HFF-Myc (cell line): ENCODE measurements around the gene ABO.

Experiments
- DNase-seq: peaks from one replicate; pipeline ENCODE4 v3.0.0-alpha.2; 2011; ENCODE audit warnings: low read depth; ENCODE audit errors: extremely low read depth
- H3K4me3 ChIP-seq: replicated peaks from 2 replicates; pipeline ENCODE4 v1.5.1; 2011; ENCODE audit warnings: low read depth, mild to moderate bottlenecking, control low read depth, low read length
- TF ChIP-seq, protein P1 (sequence below): IDR thresholded peaks from 2 replicates; pipeline ENCODE4 v1.5.1; 2012; ENCODE audit warnings: mild to moderate bottlenecking, low read depth, low read length, control low read depth; ENCODE audit errors: missing control alignments

The ABO gene

DNA sequence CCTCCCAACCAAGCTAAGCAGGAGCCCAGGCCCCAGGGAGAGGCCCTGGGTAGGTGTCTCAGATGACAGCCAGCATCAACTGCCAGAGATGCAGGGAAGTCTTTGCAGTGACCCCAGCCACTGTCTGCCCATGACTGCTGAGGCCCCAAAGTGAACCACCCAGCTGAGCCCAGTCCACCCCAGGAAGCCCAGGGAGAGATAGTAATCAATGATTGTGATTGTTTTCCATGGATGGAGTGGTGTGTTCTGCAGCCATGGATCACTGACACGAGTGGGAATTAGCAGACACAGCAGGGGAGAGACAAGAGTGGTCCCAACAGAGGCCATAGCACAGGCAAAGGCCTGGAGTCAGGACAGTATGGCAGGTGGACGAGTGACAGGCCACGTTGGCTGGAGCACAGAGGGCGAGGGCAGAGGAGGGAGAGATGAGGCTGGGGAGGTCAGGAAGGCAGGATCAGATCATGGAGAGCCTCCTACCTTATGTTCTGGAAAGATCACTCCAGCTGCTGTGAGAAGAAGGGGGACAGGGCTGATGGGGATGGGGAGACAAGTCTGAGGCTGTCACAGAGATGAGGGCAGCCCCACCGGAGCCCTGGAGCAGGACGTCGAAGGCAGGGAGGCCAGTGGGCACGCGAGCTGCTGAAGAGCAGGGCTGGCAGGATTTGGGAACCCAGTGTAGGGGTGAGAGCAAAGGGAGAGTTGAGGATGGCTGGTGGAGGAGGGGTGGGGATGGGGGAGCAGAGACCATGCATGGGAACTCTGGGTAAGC lies 14.5 kb downstream of the ABO start:
- TF ChIP-seq, protein P1, sequence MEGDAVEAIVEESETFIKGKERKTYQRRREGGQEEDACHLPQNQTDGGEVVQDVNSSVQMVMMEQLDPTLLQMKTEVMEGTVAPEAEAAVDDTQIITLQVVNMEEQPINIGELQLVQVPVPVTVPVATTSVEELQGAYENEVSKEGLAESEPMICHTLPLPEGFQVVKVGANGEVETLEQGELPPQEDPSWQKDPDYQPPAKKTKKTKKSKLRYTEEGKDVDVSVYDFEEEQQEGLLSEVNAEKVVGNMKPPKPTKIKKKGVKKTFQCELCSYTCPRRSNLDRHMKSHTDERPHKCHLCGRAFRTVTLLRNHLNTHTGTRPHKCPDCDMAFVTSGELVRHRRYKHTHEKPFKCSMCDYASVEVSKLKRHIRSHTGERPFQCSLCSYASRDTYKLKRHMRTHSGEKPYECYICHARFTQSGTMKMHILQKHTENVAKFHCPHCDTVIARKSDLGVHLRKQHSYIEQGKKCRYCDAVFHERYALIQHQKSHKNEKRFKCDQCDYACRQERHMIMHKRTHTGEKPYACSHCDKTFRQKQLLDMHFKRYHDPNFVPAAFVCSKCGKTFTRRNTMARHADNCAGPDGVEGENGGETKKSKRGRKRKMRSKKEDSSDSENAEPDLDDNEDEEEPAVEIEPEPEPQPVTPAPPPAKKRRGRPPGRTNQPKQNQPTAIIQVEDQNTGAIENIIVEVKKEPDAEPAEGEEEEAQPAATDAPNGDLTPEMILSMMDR = no peak
- no peak overlapping the region for H3K4me3 ChIP-seq
- DNase-seq = no peak

DNA sequence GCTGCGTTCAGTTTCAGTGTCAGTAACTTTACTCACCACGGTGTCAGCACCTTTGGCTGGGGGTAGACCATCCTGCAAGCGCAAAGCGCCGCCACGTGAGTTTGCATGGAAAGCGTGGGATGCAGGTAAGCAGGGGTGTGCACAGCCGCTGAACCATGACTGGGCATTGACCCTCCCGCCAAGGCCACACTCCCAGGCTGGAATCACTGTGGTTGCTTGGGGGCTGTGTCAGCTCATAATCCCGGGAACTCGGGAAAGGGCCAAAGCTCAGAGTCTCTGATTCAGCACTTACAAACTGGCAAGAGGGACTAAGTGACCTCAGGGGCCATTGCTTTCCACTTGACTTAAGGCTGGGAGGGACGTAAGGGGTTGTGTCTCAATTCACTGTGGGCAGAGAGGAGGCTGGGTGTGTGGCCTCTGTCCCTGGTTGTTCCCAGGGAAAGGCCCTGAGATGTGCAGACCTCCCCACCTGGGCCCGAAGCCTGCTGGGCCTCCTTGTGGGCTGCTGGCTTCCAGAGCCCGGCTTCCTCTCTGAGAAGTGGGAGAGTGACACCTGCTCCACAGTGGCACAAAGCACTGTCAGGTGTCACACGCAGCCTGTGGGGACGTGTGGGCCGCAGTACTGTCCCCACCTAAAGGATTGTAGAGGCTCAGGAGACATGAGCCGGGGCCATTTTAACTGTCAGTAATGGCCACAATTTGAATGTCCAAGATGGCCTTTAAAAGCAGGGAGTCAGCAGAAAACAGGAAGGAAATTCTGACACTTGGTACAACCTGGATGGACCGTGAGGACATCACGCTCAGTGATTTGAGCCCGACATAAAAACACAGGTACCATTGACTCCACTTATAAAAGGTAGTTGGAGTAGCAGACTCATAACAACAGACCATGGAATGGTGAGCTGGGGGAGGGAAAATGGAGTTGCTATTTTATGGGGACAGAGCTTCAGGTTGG lies 16.7 kb downstream of the ABO start:
- DNase-seq = no peak
- no peak overlapping the region for H3K4me3 ChIP-seq
- TF ChIP-seq, protein P1 = no peak

DNA sequence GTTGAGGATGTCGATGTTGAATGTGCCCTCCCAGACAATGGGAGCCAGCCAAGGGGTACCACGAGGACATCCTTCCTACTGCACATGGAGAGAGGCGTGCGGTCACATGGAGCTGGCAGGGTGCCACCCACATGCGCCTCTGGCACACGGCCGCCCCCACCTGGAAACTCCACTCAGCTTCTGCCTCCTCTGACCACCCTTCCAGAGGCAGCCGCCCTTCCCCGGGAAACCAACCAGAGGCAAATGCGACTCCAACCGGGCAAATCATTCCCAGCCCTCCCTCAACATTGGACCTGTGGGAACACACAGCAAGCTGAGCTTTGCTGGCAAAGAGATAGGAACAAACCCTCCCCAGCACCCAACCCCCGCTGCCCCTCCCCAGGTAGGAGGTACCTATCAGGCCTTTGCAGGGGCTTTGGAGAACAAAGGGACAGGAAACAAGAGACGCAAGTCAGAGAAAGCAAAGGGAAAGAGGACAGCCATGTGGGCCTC lies 17.5 kb downstream of the ABO start:
- no peak for DNase-seq
- no peak overlapping the region for H3K4me3 ChIP-seq
- TF ChIP-seq, protein P1 = no peak

DNA sequence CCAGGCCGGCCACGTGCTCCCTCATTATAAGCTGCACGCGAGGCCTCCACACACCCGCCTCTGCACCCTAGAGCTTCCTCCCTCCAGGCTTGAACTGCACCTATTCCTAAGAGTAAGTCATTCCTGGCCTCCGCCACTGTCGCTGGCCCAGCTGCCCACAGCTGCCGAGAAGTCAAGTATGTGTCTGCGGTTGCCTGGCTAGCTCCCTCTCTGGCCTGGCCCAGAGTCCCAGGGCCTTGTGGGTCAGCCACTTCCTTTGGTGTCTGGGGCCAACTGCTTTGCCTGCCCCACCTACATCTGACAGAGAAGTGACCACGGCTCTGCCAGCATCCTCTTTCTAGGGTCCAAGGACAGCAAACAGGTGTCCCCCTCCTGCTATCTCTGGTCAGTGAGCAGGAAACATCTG lies 18.3 kb downstream of the ABO start:
- TF ChIP-seq, protein P1 = no peak
- no peak for DNase-seq
- H3K4me3 ChIP-seq = no peak overlapping the region

DNA sequence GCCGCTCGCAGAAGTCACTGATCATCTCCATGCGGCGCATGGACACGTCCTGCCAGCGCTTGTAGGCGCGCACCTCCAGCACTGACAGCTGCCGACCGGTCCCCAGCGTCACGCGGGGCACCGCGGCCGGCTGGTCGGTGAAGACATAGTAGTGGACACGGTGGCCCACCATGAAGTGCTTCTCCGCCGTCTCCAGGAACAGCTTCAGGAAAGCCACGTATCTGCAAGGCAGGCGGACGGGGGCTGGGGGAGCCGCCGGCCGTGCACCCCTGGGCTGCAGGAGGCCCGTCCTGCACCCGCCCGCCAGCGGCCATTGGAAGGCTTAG lies 18.9 kb downstream of the ABO start:
- TF ChIP-seq, protein P1 = no peak
- H3K4me3 ChIP-seq = no peak overlapping the region
- no peak for DNase-seq

DNA sequence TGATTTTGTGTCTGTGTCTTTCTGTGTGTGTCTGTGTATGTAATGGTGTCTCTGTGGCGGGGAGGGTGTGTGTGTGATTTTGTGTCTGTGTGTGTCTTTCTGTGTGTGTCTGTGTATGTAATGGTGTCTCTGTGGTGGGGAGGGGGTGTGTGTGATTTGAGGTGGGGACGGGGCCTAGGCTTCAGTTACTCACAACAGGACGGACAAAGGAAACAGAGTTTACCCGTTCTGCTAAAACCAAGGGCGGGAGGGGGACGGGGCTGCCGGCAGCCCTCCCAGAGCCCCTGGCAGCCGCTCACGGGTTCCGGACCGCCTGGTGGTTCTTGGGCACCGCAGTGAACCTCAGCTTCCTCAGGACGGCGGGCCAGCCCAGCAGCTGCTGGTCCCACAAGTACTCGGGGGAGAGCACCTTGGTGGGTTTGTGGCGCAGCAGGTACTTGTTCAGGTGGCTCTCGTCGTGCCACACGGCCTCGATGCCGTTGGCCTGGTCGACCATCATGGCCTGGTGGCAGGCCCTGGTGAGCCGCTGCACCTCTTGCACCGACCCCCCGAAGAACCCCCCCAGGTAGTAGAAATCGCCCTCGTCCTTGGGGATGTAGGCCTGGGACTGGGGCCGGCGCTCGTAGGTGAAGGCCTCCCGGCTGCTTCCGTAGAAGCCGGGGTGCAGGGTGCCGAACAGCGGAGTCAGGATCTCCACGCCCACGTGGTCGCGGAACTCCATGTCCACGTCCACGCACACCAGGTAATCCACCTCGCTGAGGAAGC lies 19.4 kb downstream of the ABO start:
- DNase-seq = no peak
- TF ChIP-seq, protein P1 = no peak
- no peak overlapping the region for H3K4me3 ChIP-seq
